ENCODE results near the gene RPS25.
"Not testable (repeated sequence)": the region's sequence is repeated elsewhere in the genome, so short reads cannot be mapped to it uniquely, and the experiment has no call there.

RPS25 gene

GRCh38 chr11:119018074-119018938 lies at the start of gene RPS25, which contains the start of gene TRAPPC4:
RPS25 (minus strand) TSS chr11:119018343; CDS start chr11:119018284, 59 bp downstream.
TRAPPC4 (plus strand) TSS chr11:119018766; CDS start chr11:119018796, 30 bp downstream.
- peak within 1 kb of the TSS; percentile 98 for H3K4me3 ChIP-seq (ENCODE audit: control insufficient read depth, low read depth, low read length)
- DNase-seq (ENCODE audit: low read depth): peak; percentile 82
- no peak for TF ChIP-seq CTCF (IDR thresholded peaks at IDR 0.05; ENCODE audit: control insufficient read depth, insufficient read depth, low read depth, low read length, missing control alignments)

DNA sequence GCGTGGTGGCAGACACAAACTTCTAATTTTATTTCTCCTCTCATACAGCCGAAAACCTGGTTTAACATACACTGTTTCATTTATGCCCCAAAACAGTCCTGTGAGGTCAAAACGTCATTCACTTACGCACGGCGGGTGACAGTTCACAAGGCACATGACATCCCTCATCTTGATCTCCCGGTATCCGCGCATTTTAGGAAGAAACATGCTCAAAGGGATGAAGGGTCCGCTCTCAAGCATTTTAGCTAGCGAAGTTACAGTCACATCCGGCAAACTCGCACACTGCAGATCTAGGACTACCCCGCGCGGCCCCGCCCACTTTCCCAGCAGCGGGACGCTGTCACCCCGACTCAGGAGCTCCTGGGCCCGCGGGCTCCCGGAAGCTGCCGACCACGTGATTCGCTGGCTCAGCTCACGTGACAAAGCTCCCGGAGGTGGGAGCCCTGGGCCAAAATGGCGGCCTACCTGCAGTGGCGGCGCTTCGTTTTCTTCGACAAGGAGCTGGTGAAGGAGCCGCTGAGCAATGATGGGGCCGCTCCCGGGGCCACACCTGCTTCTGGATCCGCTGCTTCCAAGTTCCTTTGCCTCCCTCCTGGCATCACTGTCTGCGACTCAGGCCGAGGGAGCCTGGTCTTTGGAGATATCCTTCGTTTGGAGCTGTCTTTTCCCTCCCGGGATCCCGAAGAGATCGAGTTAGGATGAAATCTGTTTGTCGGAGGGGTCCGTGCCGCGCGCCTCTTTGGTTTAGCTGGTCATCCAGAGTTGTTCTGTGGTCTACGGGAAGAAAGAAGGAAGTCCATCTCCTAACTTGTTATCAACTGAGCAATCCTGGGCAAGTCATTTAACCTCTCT lies 49.5 kb upstream of the RPS25 start, which contains the start of gene VPS11:
Gene VPS11, plus strand, starts transcription at position 448 of the 852 bp plus-strand sequence. Its CDS starts 6 bp downstream, at position 454.
- DNase-seq (ENCODE audit: low read depth): peak; percentile 72
- TF ChIP-seq CTCF (IDR thresholded peaks at IDR 0.05; ENCODE audit: control insufficient read depth, insufficient read depth, low read depth, low read length, missing control alignments): no peak
- H3K4me3 ChIP-seq (ENCODE audit: control insufficient read depth, low read depth, low read length): peak within 1 kb of the TSS; percentile 83

DNA sequence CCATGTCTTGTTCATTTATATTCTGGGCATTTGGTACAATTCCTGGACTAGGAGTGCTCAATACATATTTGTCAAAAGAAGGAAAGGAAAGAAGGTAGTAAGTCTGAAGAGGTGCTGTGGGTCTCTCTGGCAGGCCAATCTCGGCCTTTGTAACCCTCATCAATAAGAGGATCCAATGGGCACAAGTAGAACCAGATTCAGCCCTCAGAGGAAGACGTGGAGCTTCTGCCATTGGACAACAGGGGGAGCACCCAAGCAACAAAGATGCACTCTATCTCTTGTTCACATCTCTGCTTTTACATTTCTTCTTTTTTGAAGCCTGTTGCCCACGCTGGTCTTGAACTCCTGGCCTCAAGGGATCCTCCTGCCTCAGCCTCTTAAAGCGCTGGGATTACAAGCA lies 47.2 kb upstream of the RPS25 start:
- DNase-seq (ENCODE audit: low read depth): no peak
- H3K4me3 ChIP-seq (ENCODE audit: control insufficient read depth, low read depth, low read length): no peak overlapping the region
- peak; percentile 63 for TF ChIP-seq CTCF (IDR thresholded peaks at IDR 0.05; ENCODE audit: control insufficient read depth, insufficient read depth, low read depth, low read length, missing control alignments)

- no peak for DNase-seq (ENCODE audit: low read depth)
- no peak for TF ChIP-seq CTCF (IDR thresholded peaks at IDR 0.05; ENCODE audit: control insufficient read depth, insufficient read depth, low read depth, low read length, missing control alignments)
- H3K4me3 ChIP-seq (ENCODE audit: control insufficient read depth, low read depth, low read length): no peak overlapping the region
These were observed 44.6 kb upstream of the RPS25 start for GRCh38 chr11:119062779-119063178.

DNA sequence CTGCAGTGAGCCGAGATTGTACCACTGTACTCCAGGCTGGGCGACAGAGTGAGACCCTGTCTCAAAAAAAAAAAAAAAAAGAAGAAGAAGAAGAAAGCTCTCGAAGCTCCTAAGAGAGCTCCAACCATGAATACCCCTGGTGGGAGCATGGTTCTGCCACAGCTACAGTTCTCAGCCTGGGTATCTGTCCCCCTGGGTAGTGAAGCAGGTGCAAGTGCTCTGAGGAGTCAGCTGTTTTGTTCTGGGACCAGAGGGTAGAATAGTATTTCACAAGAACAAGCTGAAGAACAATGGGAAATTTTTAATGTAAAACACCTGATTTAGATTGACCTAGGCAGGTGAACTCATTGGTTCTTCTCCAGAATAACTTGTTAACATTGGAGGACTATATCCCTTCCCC lies 43.1 kb upstream of the RPS25 start:
- no peak for TF ChIP-seq CTCF (IDR thresholded peaks at IDR 0.05; ENCODE audit: control insufficient read depth, insufficient read depth, low read depth, low read length, missing control alignments)
- DNase-seq (ENCODE audit: low read depth): no peak
- H3K4me3 ChIP-seq (ENCODE audit: control insufficient read depth, low read depth, low read length): no peak overlapping the region

DNA sequence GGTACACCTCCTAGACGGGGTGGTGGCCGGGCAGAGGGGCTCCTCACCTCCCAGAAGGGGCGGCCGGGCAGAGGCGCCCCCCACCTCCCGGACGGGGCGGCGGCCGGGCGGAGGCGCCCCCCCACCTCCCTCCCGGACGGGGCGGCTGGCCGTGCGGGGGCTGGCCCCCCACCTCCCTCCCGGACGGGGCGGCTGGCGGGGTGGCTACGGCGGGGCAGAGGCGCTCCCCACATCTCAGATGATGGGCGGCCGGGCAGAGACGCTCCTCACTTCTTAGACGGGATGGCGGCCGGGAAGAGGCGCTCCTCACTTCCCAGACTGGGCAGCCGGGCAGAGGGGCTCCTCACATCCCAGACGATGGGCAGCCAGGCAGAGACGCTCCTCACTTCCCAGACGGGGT lies 41.0 kb upstream of the RPS25 start:
- not testable (repeated sequence) for DNase-seq (ENCODE audit: low read depth)

More for the DNA sequence above, 41.0 kb upstream of the RPS25 start:
- H3K4me3 ChIP-seq (ENCODE audit: control insufficient read depth, low read depth, low read length): not testable (repeated sequence)
